Neural progenitor cell (in vitro differentiated cells): ENCODE data around the gene FSTL4. TPM values are rescaled to one million over a fixed set of nuclear protein-coding genes. Genes with fewer than 3 reads are reported as not detected.

Experiments used
- DNase-seq: peaks from one replicate; pipeline ENCODE4 v3.0.0-alpha.2; 2016; ENCODE audit warnings: low spot score
- H2AFZ ChIP-seq: fragments of 200-600 bp; sonication (generic); replicated peaks from 2 replicates; pipeline ENCODE4 v1.6.1; 2016; ENCODE audit warnings: antibody characterized with exemption
- H3F3A ChIP-seq: fragments of 200-600 bp; sonication (generic); 2 replicates; pipeline ENCODE4 v1.6.1; 2016; ENCODE audit warnings: antibody characterized with exemption, low read depth
- H3K27ac ChIP-seq: fragments of 200-600 bp; sonication (generic); 2 replicates; pipeline ENCODE4 v1.5.1; 2016; ENCODE audit warnings: mild to moderate bottlenecking
- H3K27me3 ChIP-seq: fragments of 200-600 bp; sonication (generic); 2 replicates; pipeline ENCODE4 v1.6.1; 2016; ENCODE audit warnings: mild to moderate bottlenecking, moderate library complexity
- H3K36me3 ChIP-seq: fragments of 200-600 bp; sonication (generic); 2 replicates; pipeline ENCODE4 v1.5.1; 2016
- H3K4me1 ChIP-seq: fragments of 200-600 bp; sonication (generic); 2 replicates; pipeline ENCODE4 v1.6.1; 2016; ENCODE audit warnings: mixed run types
- H3K4me2 ChIP-seq: fragments of 200-600 bp; sonication (generic); 2 replicates; pipeline ENCODE4 v1.6.1; 2016
- H3K4me3 ChIP-seq: fragments of 200-600 bp; sonication (generic); 2 replicates; pipeline ENCODE4 v1.5.1; 2016
- H3K79me2 ChIP-seq: fragments of 200-600 bp; sonication (generic); 2 replicates; pipeline ENCODE4 v1.6.1; 2016; ENCODE audit warnings: low read depth
- H3K9ac ChIP-seq: fragments of 200-600 bp; sonication (generic); 2 replicates; pipeline ENCODE4 v1.6.1; 2016
- H3K9me3 ChIP-seq: fragments of 200-600 bp; sonication (generic); 2 replicates; pipeline ENCODE4 v1.5.1; 2016; ENCODE audit warnings: low read depth
- H4K20me1 ChIP-seq: fragments of 200-600 bp; sonication (generic); 2 replicates; pipeline ENCODE4 v1.6.1; 2016; ENCODE audit warnings: low read depth
- H3K27ac Mint-ChIP-seq: 3 replicates; pipeline ENCODE4 v1.8.0; 2021; ENCODE audit warnings: mixed read lengths
- H3K27me3 Mint-ChIP-seq: 2 replicates; pipeline ENCODE4 v1.8.0; 2022; ENCODE audit warnings: low read depth, mild to moderate bottlenecking, inconsistent platforms, moderate library complexity, mixed read lengths; ENCODE audit not compliant: insufficient read depth
- H3K36me3 Mint-ChIP-seq: 3 replicates; pipeline ENCODE4 v1.8.0; 2021; ENCODE audit warnings: mixed read lengths
- H3K4me1 Mint-ChIP-seq: 3 replicates; pipeline ENCODE4 v1.8.0; 2021; ENCODE audit warnings: mixed read lengths
- H3K4me3 Mint-ChIP-seq: 3 replicates; pipeline ENCODE4 v1.8.0; 2021; ENCODE audit warnings: mild to moderate bottlenecking, moderate library complexity, mixed read lengths
- H3K9me3 Mint-ChIP-seq: 3 replicates; pipeline ENCODE4 v1.8.0; 2020; ENCODE audit warnings: mixed read lengths
- CTCF ChIP-seq: fragments of 200-600 bp; sonication (generic); IDR thresholded peaks from 2 replicates; pipeline ENCODE4 v1.5.1; 2017; ENCODE audit warnings: antibody characterized with exemption, mild to moderate bottlenecking
- EZH2 ChIP-seq: fragments of 200-600 bp; sonication (generic); IDR thresholded peaks from 2 replicates; pipeline ENCODE4 v1.6.1; 2017; ENCODE audit warnings: antibody characterized with exemption, mild to moderate bottlenecking, moderate library complexity
- EZH2phosphoT487 ChIP-seq: fragments of 200-600 bp; sonication (generic); IDR thresholded peaks from 2 replicates; pipeline ENCODE4 v1.6.1; 2017; ENCODE audit warnings: antibody characterized with exemption
- total RNA-seq: library from RNA; depleted of rRNA; stranded (reverse); fragments of >200 nt; gene quantifications from 2 replicates; pipeline ENCODE4 v1.2.3, GENCODE V29; 2015; ENCODE audit warnings: low replicate concordance

Gene FSTL4
- total RNA-seq, 1 donor from 2014 or later = 0.95 TPM

- H3F3A ChIP-seq = no peaks in the 10 kb centered on the region
- H3K4me2 ChIP-seq = no peak overlapping the region
- no peak for DNase-seq
- H3K36me3 ChIP-seq = no peaks in the 10 kb centered on the region
- H3K4me1 ChIP-seq = peaks cover 13% of the 10 kb centered on the region
- Mint-ChIP-seq H3K9me3 (no peaks in the 10 kb centered on the region), H3K27me3 (peaks cover 2% of the 10 kb centered on the region), H3K27ac (no peak overlapping the region), H3K4me3 (no peak overlapping the region), H3K4me1 (peaks cover 13% of the 10 kb centered on the region), H3K36me3 (no peaks in the 10 kb centered on the region)
- no peak for TF ChIP-seq CTCF
- no peak for TF ChIP-seq EZH2phosphoT487
- no peak for TF ChIP-seq EZH2
- H3K27ac ChIP-seq = no peak overlapping the region
- H3K79me2 ChIP-seq = no peaks in the 10 kb centered on the region
- no peaks in the 10 kb centered on the region for H3K9me3 ChIP-seq
- H3K27me3 ChIP-seq = no peaks in the 10 kb centered on the region
- H4K20me1 ChIP-seq = no peaks in the 10 kb centered on the region
- no peak overlapping the region for H3K4me3 ChIP-seq
- H2AFZ ChIP-seq = no peak overlapping the region
- no peak overlapping the region for H3K9ac ChIP-seq
These were observed 92.3 kb downstream of the FSTL4 start for GRCh38 chr5:133520062-133520461.

- no peak overlapping the region for H3K9ac ChIP-seq
- H3K4me1 ChIP-seq = peaks cover 4% of the 10 kb centered on the region
- no peak overlapping the region for H3K4me3 ChIP-seq
- H3K9me3 ChIP-seq = no peaks in the 10 kb centered on the region
- no peaks in the 10 kb centered on the region for H3K36me3 ChIP-seq
- peaks cover 2% of the 10 kb centered on the region for H3K27me3 Mint-ChIP-seq
- no peaks in the 10 kb centered on the region for H3K36me3 Mint-ChIP-seq
- no peaks in the 10 kb centered on the region for H3K9me3 Mint-ChIP-seq
- H3K4me3 Mint-ChIP-seq = no peak overlapping the region
- H2AFZ ChIP-seq = no peak overlapping the region
- no peak overlapping the region for H3K27ac Mint-ChIP-seq
- peaks cover 5% of the 10 kb centered on the region for H3K4me1 Mint-ChIP-seq
- no peaks in the 10 kb centered on the region for H3K27me3 ChIP-seq
- no peak overlapping the region for H3K27ac ChIP-seq
- H3K79me2 ChIP-seq = no peaks in the 10 kb centered on the region
- no peaks in the 10 kb centered on the region for H4K20me1 ChIP-seq
- DNase-seq = no peak
- TF ChIP-seq CTCF (no peak), EZH2 (no peak), EZH2phosphoT487 (no peak)
- H3F3A ChIP-seq = no peaks in the 10 kb centered on the region
- no peak overlapping the region for H3K4me2 ChIP-seq
These were observed 93.2 kb downstream of the FSTL4 start for GRCh38 chr5:133519191-133519590.

- H3K79me2 ChIP-seq = no peaks in the 10 kb centered on the region
- H3K36me3 ChIP-seq = no peaks in the 10 kb centered on the region
- no peak overlapping the region for H3K27ac ChIP-seq
- no peaks in the 10 kb centered on the region for H3K27me3 ChIP-seq
- H4K20me1 ChIP-seq = no peaks in the 10 kb centered on the region
- H3K9ac ChIP-seq = no peak overlapping the region
- DNase-seq = no peak
- TF ChIP-seq CTCF = no peak
- TF ChIP-seq EZH2 = no peak
- TF ChIP-seq EZH2phosphoT487 = no peak
- H3K36me3 Mint-ChIP-seq = no peaks in the 10 kb centered on the region
- H3K4me1 Mint-ChIP-seq = peaks cover 3% of the 10 kb centered on the region
- no peaks in the 10 kb centered on the region for H3K9me3 ChIP-seq
- no peak overlapping the region for H3K4me2 ChIP-seq
- H3K27me3 Mint-ChIP-seq = peaks cover 9% of the 10 kb centered on the region
- no peak overlapping the region for H3K4me3 Mint-ChIP-seq
- H3K4me3 ChIP-seq = no peak overlapping the region
- no peak overlapping the region for H3K27ac Mint-ChIP-seq
- H3K9me3 Mint-ChIP-seq = no peaks in the 10 kb centered on the region
- H3F3A ChIP-seq = no peaks in the 10 kb centered on the region
- H3K4me1 ChIP-seq = peaks cover 1% of the 10 kb centered on the region
- no peak overlapping the region for H2AFZ ChIP-seq
These were observed 97.9 kb downstream of the FSTL4 start for GRCh38 chr5:133514456-133514855.
